Measurements from ENCODE around the gene PEA15.

Gene PEA15

GRCh38 chr1:160179336-160179735, 25.8 kb upstream of the PEA15 start:
- DNase-seq (ENCODE audit: low read depth): no peak

GRCh38 chr1:160186246-160186645, 18.9 kb upstream of the PEA15 start:
- no peak for DNase-seq (ENCODE audit: low read depth)

- DNase-seq (ENCODE audit: low read depth): no peak
These were observed 18.5 kb upstream of the PEA15 start for GRCh38 chr1:160186729-160187128.

- DNase-seq (ENCODE audit: low read depth): no peak
These were observed 17.8 kb upstream of the PEA15 start for GRCh38 chr1:160187407-160187806.

GRCh38 chr1:160188341-160188740, 16.8 kb upstream of the PEA15 start:
- no peak for DNase-seq (ENCODE audit: low read depth)

- no peak for DNase-seq (ENCODE audit: low read depth)
These were observed 15.2 kb upstream of the PEA15 start, which contains the start of gene CASQ1 for GRCh38 chr1:160189649-160190625. TSS of gene CASQ1 (plus strand) at chr1:160190575. CDS start at chr1:160190752, 177 bp downstream.

- no peak for DNase-seq (ENCODE audit: low read depth)
These were observed 13.4 kb upstream of the PEA15 start for GRCh38 chr1:160191756-160192155.

GRCh38 chr1:160192234-160192633, 12.9 kb upstream of the PEA15 start:
- no peak for DNase-seq (ENCODE audit: low read depth)

- DNase-seq (ENCODE audit: low read depth): peak; percentile 80
These were observed 11.9 kb upstream of the PEA15 start for GRCh38 chr1:160193091-160193819.

GRCh38 chr1:160193832-160194736, 11.1 kb upstream of the PEA15 start:
- DNase-seq (ENCODE audit: low read depth): no peak

GRCh38 chr1:160194737-160195059, 10.5 kb upstream of the PEA15 start:
- DNase-seq (ENCODE audit: low read depth): no peak

GRCh38 chr1:160196143-160196542, 9.0 kb upstream of the PEA15 start:
- DNase-seq (ENCODE audit: low read depth): no peak

- no peak for DNase-seq (ENCODE audit: low read depth)
These were observed 8.0 kb upstream of the PEA15 start for GRCh38 chr1:160197231-160197630.

GRCh38 chr1:160200786-160201185, 4.4 kb upstream of the PEA15 start:
- no peak for DNase-seq (ENCODE audit: low read depth)

- DNase-seq (ENCODE audit: low read depth): no peak
These were observed 500 bp upstream of the PEA15 start for GRCh38 chr1:160204526-160205241.

GRCh38 chr1:160206036-160206389, 829 bp downstream of the PEA15 start:
- peak; percentile 21 for DNase-seq (ENCODE audit: low read depth)

GRCh38 chr1:160206421-160207117, 1.4 kb downstream of the PEA15 start:
- DNase-seq (ENCODE audit: low read depth): no peak

GRCh38 chr1:160207118-160207650, 2.0 kb downstream of the PEA15 start:
- no peak for DNase-seq (ENCODE audit: low read depth)

GRCh38 chr1:160207771-160208556, 2.8 kb downstream of the PEA15 start:
- DNase-seq (ENCODE audit: low read depth): no peak
